Body of pancreas (tissue), 4 donors: Measurements from ENCODE around the gene TM9SF4.

Experiments
- CTCF ChIP-seq, 7 experiments: fragments of 450-650 bp in 4 of 7; fragments of 200-600 bp in 3 of 7; sonication (generic) in 3 of 7; IDR thresholded peaks; one replicate each; pipeline ENCODE4 v1.5.1; 2016 to 2019; ENCODE audit warnings: antibody characterized with exemption in 7 of 7
- POLR2A ChIP-seq, 3 donors: fragments of 450-650 bp; IDR thresholded peaks; one replicate each; pipeline ENCODE4 v1.6.1; 2016; ENCODE audit warnings: antibody characterized with exemption in 3 of 3, mild to moderate bottlenecking in 2 of 3

GRCh38 chr20:32130352-32130751 is 20.8 kb downstream of the TM9SF4 start:
- no peak for TF ChIP-seq POLR2A (IDR thresholded peaks at IDR 0.05)
- TF ChIP-seq CTCF (IDR thresholded peaks at IDR 0.05) = no peak
